HAP-1 (cell line): ENCODE measurements around the gene ACSL1.

Experiments used
- DNase-seq, 2 experiments: peaks; one replicate each; pipeline ENCODE4 v3.0.0-alpha.2; 2016 to 2020; ENCODE audit warnings: low spot score in 2 of 2
- H3K27me3 ChIP-seq: fragments of 250-450 bp; sonication (Bioruptor Pico); 2 replicates; pipeline ENCODE4 v1.5.1; 2020; ENCODE audit warnings: low read depth, mild to moderate bottlenecking, moderate library complexity
- H3K36me3 ChIP-seq: fragments of 250-450 bp; sonication (Bioruptor Pico); replicated peaks from 2 replicates; pipeline ENCODE4 v1.5.1; 2020; ENCODE audit warnings: mild to moderate bottlenecking
- H3K4me1 ChIP-seq: fragments of 250-450 bp; sonication (Bioruptor Pico); 2 replicates; pipeline ENCODE4 v1.5.1; 2020; ENCODE audit warnings: mild to moderate bottlenecking
- H3K4me3 ChIP-seq: fragments of 250-450 bp; sonication (Bioruptor Pico); 2 replicates; pipeline ENCODE4 v1.5.1; 2020; ENCODE audit warnings: mild to moderate bottlenecking, moderate library complexity
- H3K9me3 ChIP-seq: fragments of 250-450 bp; sonication (Bioruptor Pico); 2 replicates; pipeline ENCODE4 v1.5.1; 2020; ENCODE audit warnings: mild to moderate bottlenecking, moderate library complexity
- in situ Hi-C: fragments of 300-500 bp; cut with MboI; formaldehyde crosslinking; loops from 3 replicates; pipeline ENCODE4 v1.14.3; 2020; ENCODE audit warnings: low sequenced_read_pairs, inconsistent platforms, mixed read lengths

The ACSL1 gene, protein sequence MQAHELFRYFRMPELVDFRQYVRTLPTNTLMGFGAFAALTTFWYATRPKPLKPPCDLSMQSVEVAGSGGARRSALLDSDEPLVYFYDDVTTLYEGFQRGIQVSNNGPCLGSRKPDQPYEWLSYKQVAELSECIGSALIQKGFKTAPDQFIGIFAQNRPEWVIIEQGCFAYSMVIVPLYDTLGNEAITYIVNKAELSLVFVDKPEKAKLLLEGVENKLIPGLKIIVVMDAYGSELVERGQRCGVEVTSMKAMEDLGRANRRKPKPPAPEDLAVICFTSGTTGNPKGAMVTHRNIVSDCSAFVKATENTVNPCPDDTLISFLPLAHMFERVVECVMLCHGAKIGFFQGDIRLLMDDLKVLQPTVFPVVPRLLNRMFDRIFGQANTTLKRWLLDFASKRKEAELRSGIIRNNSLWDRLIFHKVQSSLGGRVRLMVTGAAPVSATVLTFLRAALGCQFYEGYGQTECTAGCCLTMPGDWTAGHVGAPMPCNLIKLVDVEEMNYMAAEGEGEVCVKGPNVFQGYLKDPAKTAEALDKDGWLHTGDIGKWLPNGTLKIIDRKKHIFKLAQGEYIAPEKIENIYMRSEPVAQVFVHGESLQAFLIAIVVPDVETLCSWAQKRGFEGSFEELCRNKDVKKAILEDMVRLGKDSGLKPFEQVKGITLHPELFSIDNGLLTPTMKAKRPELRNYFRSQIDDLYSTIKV

DNA sequence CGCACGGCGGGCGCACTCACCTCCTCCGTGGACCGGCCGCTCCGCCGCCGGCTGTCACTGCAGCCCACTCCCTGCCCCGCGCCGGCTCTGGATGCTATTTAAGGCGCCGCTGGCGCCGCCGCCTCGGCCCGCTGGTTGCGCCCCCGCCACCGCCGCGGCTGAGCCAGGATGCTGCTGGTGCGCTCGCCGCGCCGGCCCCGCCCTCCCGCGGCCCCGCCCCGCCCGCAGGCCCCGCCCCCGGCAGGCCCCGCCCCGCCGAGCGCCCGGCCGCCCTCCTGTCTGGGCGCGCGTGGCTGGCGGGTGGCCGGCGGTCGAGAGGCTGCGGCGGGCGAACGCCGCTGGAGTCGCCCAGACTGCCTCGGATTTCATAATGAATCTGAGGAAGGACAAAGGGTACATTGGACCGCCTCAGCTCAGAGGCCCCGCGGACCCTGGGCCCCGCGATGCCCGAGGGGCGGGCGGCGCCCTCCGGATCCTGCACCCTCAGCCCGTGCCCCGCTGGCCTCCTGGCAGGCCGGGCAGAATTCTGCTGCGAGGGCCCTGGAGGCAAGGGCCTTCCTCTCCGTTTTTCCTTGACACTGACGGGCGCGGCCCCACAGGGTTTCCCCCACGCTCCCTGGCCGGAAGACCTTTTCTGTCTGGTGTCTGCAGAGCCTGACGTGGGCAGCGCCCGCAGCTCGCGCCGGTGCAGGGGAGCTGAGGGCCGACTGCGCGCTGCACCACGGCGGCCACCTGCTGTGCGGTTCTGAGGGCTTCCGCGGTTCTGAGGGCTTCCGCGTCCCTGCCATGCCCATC lies at the start of gene ACSL1:
Gene ACSL1, minus strand, starts transcription at position 73 of the 795 bp plus-strand sequence. CDS start 22,454 bp downstream, outside the sequence.
- peak within 1 kb of the TSS; percentile 39 for H3K4me3 ChIP-seq
- in situ Hi-C loops: no loop called here
- H3K9me3 ChIP-seq: no peaks in the 10 kb centered on the region
- H3K27me3 ChIP-seq: no peaks in the 10 kb centered on the region
- peaks cover 10% of the 10 kb centered on the region; the same call in 1 of the 2 replicates for H3K4me1 ChIP-seq
- DNase-seq: peak; percentile 74 to 85
- H3K36me3 ChIP-seq: no peaks in the 10 kb centered on the region

DNA sequence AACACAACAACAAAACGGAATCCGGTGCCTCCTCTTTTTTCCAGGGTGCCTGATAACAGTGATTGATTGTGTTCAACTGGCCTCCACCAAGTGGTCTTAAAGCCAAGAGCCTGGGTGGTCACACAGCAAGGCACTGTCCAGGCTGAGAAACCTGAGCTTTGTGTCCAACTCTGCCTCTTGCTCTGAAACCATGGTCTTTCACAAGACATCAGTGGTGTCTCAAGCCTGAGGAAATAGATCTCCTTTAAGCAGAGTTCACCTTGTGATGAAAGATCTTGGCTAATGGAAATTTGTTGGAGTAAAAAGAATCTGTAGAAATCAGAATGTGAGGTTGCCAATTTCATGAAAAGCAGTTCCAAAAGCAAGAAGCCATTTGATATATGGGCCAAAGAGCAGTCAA lies 47.3 kb upstream of the ACSL1 start:
- Histone ChIP-seq H3K4me1 (no peaks in the 10 kb centered on the region), H3K9me3 (no peaks in the 10 kb centered on the region), H3K36me3 (no peaks in the 10 kb centered on the region), H3K4me3 (no peak overlapping the region), H3K27me3 (peaks cover 3% of the 10 kb centered on the region; the same call in 1 of the 2 replicates)
- no peak for DNase-seq
- in situ Hi-C loops: no loop called here

DNA sequence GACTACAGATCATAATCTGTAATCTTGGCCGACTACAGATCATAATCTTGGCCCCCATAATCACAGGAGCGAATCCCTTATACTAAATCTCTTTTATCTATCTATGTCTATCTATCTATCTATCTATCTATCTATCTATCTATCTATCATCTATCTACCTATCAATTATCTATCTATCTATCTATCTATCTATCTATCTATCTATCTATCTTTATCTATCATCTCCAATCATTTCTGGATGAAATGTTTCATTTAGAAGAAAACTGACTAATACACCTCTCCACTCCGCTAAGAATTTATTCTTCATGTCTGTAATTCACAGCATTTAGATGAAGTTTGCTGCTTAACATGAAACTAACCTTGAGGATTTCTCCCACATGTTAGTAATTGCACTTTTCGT lies 45.0 kb upstream of the ACSL1 start:
- in situ Hi-C loops: no loop called here
- Histone ChIP-seq H3K9me3 (no peaks in the 10 kb centered on the region), H3K36me3 (no peaks in the 10 kb centered on the region), H3K4me1 (no peaks in the 10 kb centered on the region), H3K4me3 (no peak overlapping the region), H3K27me3 (peaks cover 5% of the 10 kb centered on the region; the same call in 1 of the 2 replicates)
- DNase-seq: no peak

DNA sequence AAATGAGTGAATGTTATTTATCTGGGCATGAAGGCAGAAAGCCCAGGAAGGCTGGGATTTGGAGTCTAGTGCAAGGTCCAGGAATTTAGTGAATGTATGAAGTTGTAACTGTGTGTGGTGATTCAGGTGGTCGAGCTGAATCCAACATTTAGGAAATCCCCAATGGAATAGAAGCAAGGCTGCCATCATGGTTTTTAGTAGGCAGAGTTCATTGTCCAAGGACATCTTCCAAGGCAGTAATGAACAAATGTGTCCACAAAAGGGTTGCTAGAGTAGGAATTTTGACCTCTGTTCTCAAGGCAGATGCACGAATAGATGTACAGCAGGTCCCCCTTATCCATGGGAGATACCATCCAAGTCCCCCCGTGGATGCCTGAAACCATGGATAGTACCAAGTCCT lies 42.9 kb upstream of the ACSL1 start:
- no peaks in the 10 kb centered on the region for H3K9me3 ChIP-seq
- H3K27me3 ChIP-seq: peaks cover 5% of the 10 kb centered on the region; the same call in 1 of the 2 replicates
- DNase-seq: no peak
- no peak overlapping the region for H3K4me3 ChIP-seq
- in situ Hi-C loops: no loop called here
- no peaks in the 10 kb centered on the region for H3K4me1 ChIP-seq
- H3K36me3 ChIP-seq: no peaks in the 10 kb centered on the region

DNA sequence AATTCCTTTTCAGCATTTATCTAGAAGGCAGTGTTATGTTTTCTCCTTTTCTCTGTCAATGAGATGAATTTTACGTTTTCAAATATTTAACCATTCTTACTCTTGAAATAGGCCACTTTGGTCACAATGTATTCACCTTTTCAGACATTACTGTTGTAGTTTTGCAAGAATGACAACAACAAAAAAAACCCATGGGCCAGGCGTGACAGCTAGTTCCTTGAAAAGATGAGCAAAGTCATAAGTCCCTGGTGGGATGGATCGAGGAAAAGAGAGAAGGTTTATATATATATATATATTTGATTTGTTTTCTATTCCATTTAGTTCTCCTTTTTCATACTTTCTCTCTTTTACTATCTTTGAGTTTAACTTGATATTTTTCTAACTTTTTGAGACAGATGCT lies 38.1 kb upstream of the ACSL1 start:
- DNase-seq: no peak
- no peaks in the 10 kb centered on the region for H3K36me3 ChIP-seq
- in situ Hi-C loops: no loop called here
- H3K9me3 ChIP-seq: no peaks in the 10 kb centered on the region
- H3K4me1 ChIP-seq: no peaks in the 10 kb centered on the region
- H3K27me3 ChIP-seq: 0 out of 2 replicates have a peak, but pooled peaks cover 2% of the 10 kb centered on the region
- H3K4me3 ChIP-seq: no peak overlapping the region

DNA sequence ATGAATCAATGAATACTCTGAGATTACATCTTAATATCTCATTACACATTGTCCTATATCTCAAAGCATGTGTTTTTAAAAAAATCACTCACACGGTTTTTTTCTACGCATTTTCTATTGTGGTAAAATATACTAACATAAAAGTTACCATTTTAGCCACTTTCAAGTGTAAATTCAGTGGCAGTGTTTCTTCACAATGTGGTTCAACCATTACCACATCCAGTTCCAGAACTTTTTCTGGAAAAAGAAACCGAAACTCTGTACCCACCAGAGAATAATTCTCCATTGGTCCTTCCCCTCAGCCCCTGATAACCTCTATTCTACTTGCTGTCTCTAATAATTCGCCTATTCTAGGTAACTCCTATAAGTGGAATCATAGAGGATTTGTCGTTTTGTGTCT lies 35.3 kb upstream of the ACSL1 start:
- Histone ChIP-seq H3K4me3 (no peak overlapping the region), H3K9me3 (no peaks in the 10 kb centered on the region), H3K27me3 (0 out of 2 replicates have a peak, but pooled peaks cover 2% of the 10 kb centered on the region), H3K4me1 (no peaks in the 10 kb centered on the region), H3K36me3 (no peaks in the 10 kb centered on the region)
- in situ Hi-C loops: no loop called here
- DNase-seq: no peak

DNA sequence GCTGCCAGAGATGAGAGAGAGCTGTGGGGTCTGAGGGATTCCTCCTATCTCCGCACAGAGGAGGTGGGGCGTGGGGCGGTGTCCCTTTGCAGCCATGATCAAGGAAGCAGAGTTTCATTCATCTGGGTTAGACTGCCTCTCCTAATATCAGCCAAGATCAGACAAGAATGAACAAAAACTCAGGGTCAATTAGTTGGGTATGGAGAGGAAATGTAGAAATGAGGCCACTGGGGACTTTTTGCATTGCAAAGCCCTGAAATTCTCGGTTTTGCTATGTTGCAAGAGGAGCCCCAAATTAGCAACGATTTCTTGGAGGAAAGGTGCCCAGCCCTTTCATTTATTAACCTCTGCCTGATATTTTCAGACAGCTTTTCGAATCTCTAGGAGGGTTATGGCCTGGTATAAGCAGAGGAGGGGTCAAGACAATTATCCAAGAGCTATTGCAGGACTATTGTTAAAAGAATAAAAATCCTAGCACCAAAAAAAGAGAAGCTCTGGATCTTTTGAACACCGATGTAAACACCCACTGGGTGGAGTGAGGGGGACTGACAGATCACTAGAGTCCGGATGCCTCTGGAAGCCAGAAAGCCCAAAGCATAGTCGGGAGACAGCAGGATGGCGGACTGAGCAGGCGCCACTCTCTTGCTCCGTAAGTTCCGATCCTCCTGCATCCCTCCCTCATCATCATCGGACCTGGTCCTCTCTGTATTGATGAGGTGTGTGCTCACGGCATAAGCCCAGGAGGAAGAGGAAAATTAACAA lies 34.4 kb upstream of the ACSL1 start:
- Histone ChIP-seq H3K4me1 (no peaks in the 10 kb centered on the region), H3K9me3 (no peaks in the 10 kb centered on the region), H3K27me3 (no peaks in the 10 kb centered on the region), H3K36me3 (no peaks in the 10 kb centered on the region), H3K4me3 (no peak overlapping the region)
- in situ Hi-C loops: no loop called here
- DNase-seq: no peak

DNA sequence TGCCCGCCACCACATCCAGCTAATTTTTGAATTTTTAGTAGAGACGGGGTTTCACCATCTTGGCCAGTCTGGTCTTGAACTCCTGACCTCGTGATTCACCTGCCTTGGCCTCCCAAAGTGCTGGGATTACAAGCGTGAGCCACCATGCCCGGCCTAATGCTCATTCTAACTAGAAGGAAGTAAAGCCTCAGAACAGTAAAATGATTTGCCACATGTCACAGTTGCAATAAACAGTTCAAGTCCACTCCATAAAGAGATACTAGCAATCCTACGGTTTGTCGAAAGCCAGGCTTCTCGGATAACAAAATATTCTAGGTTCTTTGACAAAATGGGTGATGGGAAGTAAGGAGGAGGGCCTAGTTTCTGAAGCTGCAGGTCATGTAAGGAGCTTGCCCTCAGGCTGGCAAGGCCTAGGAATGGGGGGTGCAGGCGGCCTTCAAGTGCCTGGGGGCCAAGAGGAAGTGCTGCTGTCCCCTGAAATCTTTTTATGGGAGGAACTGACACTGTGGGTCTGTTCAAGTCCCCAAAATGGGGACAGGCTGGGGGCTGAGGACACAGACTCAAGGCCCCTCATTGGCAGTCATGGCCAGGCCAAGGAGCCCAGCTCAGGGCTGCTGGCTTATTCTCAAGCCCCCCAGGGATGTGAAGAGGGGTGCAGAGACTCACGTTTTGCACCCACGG lies 31.8 kb upstream of the ACSL1 start:
- no peaks in the 10 kb centered on the region for H3K4me1 ChIP-seq
- H3K4me3 ChIP-seq: no peak overlapping the region
- DNase-seq: no peak
- in situ Hi-C loops: no loop called here
- no peaks in the 10 kb centered on the region for H3K9me3 ChIP-seq
- no peaks in the 10 kb centered on the region for H3K27me3 ChIP-seq
- H3K36me3 ChIP-seq: no peaks in the 10 kb centered on the region

DNA sequence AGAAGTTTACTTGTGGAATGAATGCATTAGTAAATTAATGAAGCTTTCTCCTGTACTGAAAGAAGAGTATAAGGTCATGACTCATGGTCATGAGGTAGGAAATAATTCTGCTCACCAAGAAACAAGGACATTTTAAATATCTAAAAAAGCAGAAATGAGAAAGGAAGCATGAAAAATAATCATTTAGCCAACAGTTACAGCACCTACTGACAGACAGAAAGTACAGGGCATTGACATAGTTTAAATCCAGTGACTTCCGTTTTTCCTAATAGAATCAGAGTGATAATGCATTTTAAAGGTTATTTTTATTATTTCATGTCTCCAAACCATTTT lies 30.5 kb upstream of the ACSL1 start:
- Histone ChIP-seq H3K4me3 (no peak overlapping the region), H3K9me3 (no peaks in the 10 kb centered on the region), H3K4me1 (no peaks in the 10 kb centered on the region), H3K27me3 (no peaks in the 10 kb centered on the region), H3K36me3 (no peaks in the 10 kb centered on the region)
- no peak for DNase-seq
- in situ Hi-C loops: no loop called here

DNA sequence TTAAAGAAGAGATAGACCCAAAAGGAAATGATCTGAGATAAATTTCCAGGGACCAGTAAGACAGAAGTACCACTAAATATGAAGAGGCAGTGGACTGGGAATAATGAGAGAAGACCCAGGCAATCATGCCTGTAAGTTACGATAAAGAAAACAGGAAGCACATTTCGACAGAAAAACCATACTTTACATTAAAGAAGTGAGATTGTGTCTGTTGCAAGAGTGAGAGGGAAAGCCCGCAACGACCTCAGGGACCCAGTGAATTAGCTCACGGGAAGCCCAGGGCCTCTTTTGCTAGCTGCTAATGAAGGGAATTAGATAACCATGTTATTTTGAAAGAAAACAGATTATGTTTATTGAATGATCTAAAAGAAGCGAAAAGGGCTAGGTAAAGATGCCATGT lies 28.9 kb upstream of the ACSL1 start:
- Histone ChIP-seq H3K9me3 (no peaks in the 10 kb centered on the region), H3K27me3 (0 out of 2 replicates have a peak, but pooled peaks cover 8% of the 10 kb centered on the region), H3K36me3 (no peaks in the 10 kb centered on the region), H3K4me3 (no peak overlapping the region), H3K4me1 (no peaks in the 10 kb centered on the region)
- in situ Hi-C loops: no loop called here
- DNase-seq: no peak

DNA sequence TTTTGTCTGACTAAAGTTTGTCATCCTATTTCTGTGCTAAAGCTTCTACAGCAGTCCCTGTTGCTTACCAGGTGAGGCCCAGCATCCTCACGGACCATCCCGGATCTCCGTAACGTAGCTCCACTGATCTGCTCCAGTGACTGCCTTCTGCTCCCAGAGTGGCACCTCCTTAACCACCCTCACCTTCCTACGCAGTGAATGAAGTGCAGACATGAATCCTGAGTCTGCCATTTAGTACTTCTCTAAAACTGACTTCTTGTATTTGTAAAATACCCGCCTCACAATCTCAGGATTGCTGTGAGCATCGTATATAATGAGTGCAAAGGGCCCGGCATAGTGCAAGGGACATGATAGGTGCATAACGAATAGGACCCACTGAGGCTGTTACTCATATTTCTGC lies 27.7 kb upstream of the ACSL1 start:
- H3K4me1 ChIP-seq: no peaks in the 10 kb centered on the region
- H3K36me3 ChIP-seq: no peaks in the 10 kb centered on the region
- H3K27me3 ChIP-seq: peaks cover 9% of the 10 kb centered on the region; the same call in 1 of the 2 replicates
- H3K9me3 ChIP-seq: no peaks in the 10 kb centered on the region
- in situ Hi-C loops: no loop called here
- DNase-seq: no peak
- H3K4me3 ChIP-seq: no peak overlapping the region

DNA sequence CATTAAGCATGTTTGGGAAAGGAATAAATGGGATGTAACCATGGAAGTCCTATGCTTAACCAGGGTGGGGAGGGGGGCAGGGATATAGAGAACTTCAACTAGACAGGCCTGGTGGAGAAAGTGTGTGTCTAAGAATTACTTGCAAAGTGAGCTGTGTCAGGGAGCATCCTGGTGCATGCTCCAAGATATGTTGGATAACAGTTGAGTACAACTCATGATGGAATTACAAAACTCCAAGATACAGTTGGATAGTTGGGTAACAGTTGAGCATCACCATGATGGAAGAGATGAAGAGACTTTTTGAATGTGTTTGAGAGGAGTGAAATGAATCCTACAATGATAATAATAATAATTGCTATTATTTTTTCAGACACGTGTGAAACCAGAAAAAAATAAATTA lies 26.1 kb upstream of the ACSL1 start:
- H3K27me3 ChIP-seq: peaks cover 11% of the 10 kb centered on the region; the same call in 1 of the 2 replicates
- DNase-seq: no peak
- in situ Hi-C loops: no loop called here
- H3K4me1 ChIP-seq: no peaks in the 10 kb centered on the region
- no peaks in the 10 kb centered on the region for H3K36me3 ChIP-seq
- no peak overlapping the region for H3K4me3 ChIP-seq
- H3K9me3 ChIP-seq: no peaks in the 10 kb centered on the region

DNA sequence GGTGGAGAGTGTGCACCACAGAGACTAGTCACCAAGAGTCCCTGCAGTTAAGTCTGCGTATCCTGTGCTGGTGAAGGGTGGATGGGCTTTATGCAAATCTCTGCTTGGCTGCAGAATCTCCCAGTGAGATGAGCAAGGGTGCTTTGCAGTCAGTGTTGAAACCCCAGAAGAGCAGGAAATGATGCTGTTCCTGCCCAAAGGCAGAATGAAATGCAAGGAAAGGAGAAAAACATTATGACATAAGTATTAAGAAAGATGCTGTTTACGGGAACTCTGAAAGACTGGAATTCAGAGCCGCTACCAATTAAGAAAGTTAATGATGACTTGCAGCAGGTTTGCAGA lies 25.4 kb upstream of the ACSL1 start:
- no peak for DNase-seq
- Histone ChIP-seq H3K4me1 (no peaks in the 10 kb centered on the region), H3K36me3 (no peaks in the 10 kb centered on the region), H3K9me3 (no peaks in the 10 kb centered on the region), H3K27me3 (peaks cover 11% of the 10 kb centered on the region; the same call in 1 of the 2 replicates), H3K4me3 (no peak overlapping the region)
- in situ Hi-C loops: no loop called here
